H7 (cell line): ENCODE results near the gene CAMSAP3. TPM values are rescaled to one million over a fixed set of nuclear protein-coding genes. Genes with fewer than 3 reads are reported as not detected.
"Not testable (repeated sequence)": the region's sequence is repeated elsewhere in the genome, so short reads cannot be mapped to it uniquely, and the experiment has no call there.

ENCODE experiments used
- DNase-seq: peaks from one replicate; pipeline ENCODE4 v3.0.0; 2012
- H3K27me3 ChIP-seq: 2 replicates; pipeline ENCODE4 v1.6.0; 2011; ENCODE audit warnings: mild to moderate bottlenecking, low read length; ENCODE audit not compliant: control insufficient read depth, insufficient read depth
- H3K36me3 ChIP-seq: replicated peaks from 2 replicates; pipeline ENCODE4 v1.5.1; 2011; ENCODE audit warnings: low read length; ENCODE audit not compliant: control insufficient read depth, insufficient read depth
- H3K4me3 ChIP-seq: 2 replicates; pipeline ENCODE4 v1.5.1; 2011; ENCODE audit warnings: low read depth, mild to moderate bottlenecking, control low read depth, low read length, moderate library complexity; ENCODE audit not compliant: insufficient read depth
- total RNA-seq: library from RNA; depleted of rRNA; stranded (reverse); fragments of >200 nt; shearing (Covaris generic); gene quantifications from 2 replicates; pipeline ENCODE4 v1.2.3, GENCODE V29; 2014

Gene CAMSAP3
- total RNA-seq, 1 experiment from 2014 or later = 7.3 TPM

GRCh38 chr19:7559102-7559501 lies 36.6 kb upstream of the CAMSAP3 start:
- Histone ChIP-seq H3K36me3 (peaks cover 11% of the 10 kb centered on the region), H3K27me3 (no peaks in the 10 kb centered on the region; the same call in 1 of the 2 replicates), H3K4me3 (no peak overlapping the region)
- peak; percentile 28 for DNase-seq

- Histone ChIP-seq H3K4me3 (no peak overlapping the region), H3K27me3 (no peaks in the 10 kb centered on the region; the same call in 1 of the 2 replicates), H3K36me3 (peaks cover 11% of the 10 kb centered on the region)
- DNase-seq = no peak
These were observed 35.4 kb upstream of the CAMSAP3 start for GRCh38 chr19:7560255-7560654.

DNA sequence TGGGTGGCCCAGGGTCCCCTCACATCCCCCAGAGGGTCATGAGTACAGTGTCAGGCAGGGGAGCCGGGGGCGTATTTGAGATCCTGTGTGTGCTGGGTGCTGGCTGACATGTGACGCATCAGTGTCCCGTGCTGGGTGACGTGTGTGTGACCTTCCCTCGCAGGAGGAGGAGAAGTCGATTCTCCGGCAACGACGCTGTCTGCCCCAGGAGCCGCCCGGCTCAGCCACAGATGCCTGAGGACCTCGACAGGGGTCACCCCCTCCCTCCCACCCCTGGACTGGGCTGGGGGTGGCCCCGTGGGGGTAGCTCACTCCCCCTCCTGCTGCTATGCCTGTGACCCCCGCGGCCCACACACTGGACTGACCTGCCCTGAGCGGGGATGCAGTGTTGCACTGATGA lies 34.3 kb upstream of the CAMSAP3 start:
- peak; percentile 25 for DNase-seq
- no peak overlapping the region for H3K4me3 ChIP-seq
- H3K36me3 ChIP-seq = peaks cover 11% of the 10 kb centered on the region

GRCh38 chr19:7562646-7563393 lies 32.8 kb upstream of the CAMSAP3 start:
- peak; percentile 82 for DNase-seq
- no peak overlapping the region for H3K4me3 ChIP-seq
- no peaks in the 10 kb centered on the region for H3K27me3 ChIP-seq
- H3K36me3 ChIP-seq = peaks cover 6% of the 10 kb centered on the region

More for the DNA sequence above, 34.3 kb upstream of the CAMSAP3 start:
- H3K27me3 ChIP-seq = no peaks in the 10 kb centered on the region

GRCh38 chr19:7564866-7565265 lies 30.8 kb upstream of the CAMSAP3 start:
- Histone ChIP-seq H3K27me3 (no peaks in the 10 kb centered on the region), H3K4me3 (no peak overlapping the region), H3K36me3 (0 out of 2 replicates have a peak, but pooled peaks cover 1% of the 10 kb centered on the region)
- no peak for DNase-seq

GRCh38 chr19:7565332-7565731 lies 30.3 kb upstream of the CAMSAP3 start:
- H3K36me3 ChIP-seq = no peaks in the 10 kb centered on the region
- H3K4me3 ChIP-seq = no peak overlapping the region
- DNase-seq = peak; percentile 41
- no peaks in the 10 kb centered on the region for H3K27me3 ChIP-seq

- H3K4me3 ChIP-seq = no peak overlapping the region
- H3K27me3 ChIP-seq = no peaks in the 10 kb centered on the region
These were observed 24.9 kb upstream of the CAMSAP3 start for GRCh38 chr19:7570761-7571160.

DNA sequence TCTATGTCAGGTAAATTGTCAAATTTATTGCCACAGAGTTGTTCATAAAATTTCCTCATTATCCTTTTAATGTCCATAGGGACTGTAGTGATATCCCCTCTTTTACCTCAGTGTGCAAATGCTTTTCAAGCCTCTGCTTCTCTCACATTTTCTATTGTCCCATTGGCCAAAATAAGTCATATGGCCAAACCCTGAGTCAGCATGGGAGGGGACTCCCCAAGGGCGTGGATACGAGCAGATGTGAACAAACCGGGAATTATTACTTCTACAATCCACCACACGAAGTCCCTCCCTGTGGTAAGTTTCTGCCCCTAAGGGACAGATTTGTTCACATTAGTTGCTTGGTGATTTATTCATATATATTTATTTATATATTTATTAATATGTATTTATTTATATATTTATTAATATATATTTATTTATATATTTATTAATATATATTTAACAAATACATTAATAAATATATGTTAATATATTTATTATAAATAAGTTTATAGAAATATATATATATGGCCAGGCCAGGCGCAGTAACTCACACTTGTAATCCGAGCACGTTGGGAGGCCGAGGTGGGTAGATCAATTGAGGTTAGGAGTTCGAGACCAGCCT lies 20.1 kb upstream of the CAMSAP3 start:
- Histone ChIP-seq H3K4me3 (no peak overlapping the region), H3K27me3 (peaks cover 2% of the 10 kb centered on the region; the same call in 1 of the 2 replicates), H3K36me3 (no peaks in the 10 kb centered on the region)
- no peak for DNase-seq

More at GRCh38 chr19:7570761-7571160, 24.9 kb upstream of the CAMSAP3 start:
- no peaks in the 10 kb centered on the region for H3K36me3 ChIP-seq
- no peak for DNase-seq

- not testable (repeated sequence) for H3K36me3 ChIP-seq, DNase-seq, H3K4me3 ChIP-seq, H3K27me3 ChIP-seq
These were observed 18.2 kb upstream of the CAMSAP3 start for GRCh38 chr19:7577422-7577821.

DNA sequence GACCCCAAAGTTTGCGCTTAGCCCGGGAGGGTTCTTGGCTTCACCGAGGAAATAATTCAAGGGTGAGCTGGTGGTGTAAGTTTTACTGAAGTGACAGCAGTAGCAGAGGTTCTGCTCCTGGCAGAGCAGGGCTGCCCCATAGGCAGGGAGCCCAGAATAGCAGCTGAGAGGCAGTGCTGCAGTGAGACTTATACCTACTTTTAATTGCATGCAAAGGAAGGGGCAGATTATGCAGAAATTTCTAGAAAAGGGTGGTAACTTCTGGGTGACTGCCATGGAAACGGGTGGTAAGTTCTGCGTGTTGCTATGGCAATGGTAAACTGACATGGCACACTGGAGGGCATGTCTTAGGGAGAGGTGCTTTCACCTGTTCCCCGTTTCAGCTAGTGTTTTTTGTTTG lies 17.5 kb upstream of the CAMSAP3 start:
- H3K4me3 ChIP-seq = no peak overlapping the region
- peaks cover 3% of the 10 kb centered on the region; the same call in 1 of the 2 replicates for H3K27me3 ChIP-seq
- DNase-seq = no peak
- no peaks in the 10 kb centered on the region for H3K36me3 ChIP-seq

GRCh38 chr19:7579182-7579581 lies 16.5 kb upstream of the CAMSAP3 start:
- Histone ChIP-seq H3K27me3 (peaks cover 3% of the 10 kb centered on the region; the same call in 1 of the 2 replicates), H3K36me3 (no peaks in the 10 kb centered on the region), H3K4me3 (no peak overlapping the region)
- DNase-seq = no peak

DNA sequence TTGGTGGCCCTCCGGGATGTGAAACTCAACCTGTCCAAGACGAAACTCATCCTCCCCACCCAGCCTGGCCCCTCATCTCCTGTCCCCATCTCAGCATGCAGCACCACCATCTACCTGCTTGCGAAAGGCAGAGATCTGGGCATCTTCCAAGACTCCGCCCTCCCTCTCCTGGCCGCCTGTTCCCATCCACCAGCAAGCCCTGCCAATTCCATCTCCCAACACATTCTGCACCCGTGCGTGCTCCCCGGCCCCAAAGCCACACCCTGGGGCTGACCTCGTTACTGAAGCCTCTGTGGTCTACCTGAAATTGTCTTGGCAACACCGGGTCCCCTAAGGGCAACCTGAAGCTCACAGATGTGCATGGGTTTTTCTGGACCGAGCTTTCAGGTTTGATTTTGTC lies 13.2 kb upstream of the CAMSAP3 start:
- peak; percentile 28 for DNase-seq
- Histone ChIP-seq H3K27me3 (peaks cover 3% of the 10 kb centered on the region; the same call in 1 of the 2 replicates), H3K36me3 (no peaks in the 10 kb centered on the region), H3K4me3 (no peak overlapping the region)

GRCh38 chr19:7589822-7590221 lies 5.8 kb upstream of the CAMSAP3 start:
- no peak overlapping the region for H3K4me3 ChIP-seq

GRCh38 chr19:7590256-7590655 lies 5.4 kb upstream of the CAMSAP3 start:
- peak; percentile 54 for DNase-seq
- no peaks in the 10 kb centered on the region for H3K36me3 ChIP-seq
- no peaks in the 10 kb centered on the region; the same call in 1 of the 2 replicates for H3K27me3 ChIP-seq
- no peak overlapping the region for H3K4me3 ChIP-seq

More at GRCh38 chr19:7589822-7590221, 5.8 kb upstream of the CAMSAP3 start:
- no peaks in the 10 kb centered on the region; the same call in 1 of the 2 replicates for H3K27me3 ChIP-seq
- H3K36me3 ChIP-seq = no peaks in the 10 kb centered on the region
- DNase-seq = no peak
